NAMALWA (cell line): ENCODE data around the gene ARID1B.

Experiments
- DNase-seq: peaks from one replicate; pipeline ENCODE4 v3.0.0-alpha.2; 2015; ENCODE audit warnings: low spot score

ARID1B gene

DNA sequence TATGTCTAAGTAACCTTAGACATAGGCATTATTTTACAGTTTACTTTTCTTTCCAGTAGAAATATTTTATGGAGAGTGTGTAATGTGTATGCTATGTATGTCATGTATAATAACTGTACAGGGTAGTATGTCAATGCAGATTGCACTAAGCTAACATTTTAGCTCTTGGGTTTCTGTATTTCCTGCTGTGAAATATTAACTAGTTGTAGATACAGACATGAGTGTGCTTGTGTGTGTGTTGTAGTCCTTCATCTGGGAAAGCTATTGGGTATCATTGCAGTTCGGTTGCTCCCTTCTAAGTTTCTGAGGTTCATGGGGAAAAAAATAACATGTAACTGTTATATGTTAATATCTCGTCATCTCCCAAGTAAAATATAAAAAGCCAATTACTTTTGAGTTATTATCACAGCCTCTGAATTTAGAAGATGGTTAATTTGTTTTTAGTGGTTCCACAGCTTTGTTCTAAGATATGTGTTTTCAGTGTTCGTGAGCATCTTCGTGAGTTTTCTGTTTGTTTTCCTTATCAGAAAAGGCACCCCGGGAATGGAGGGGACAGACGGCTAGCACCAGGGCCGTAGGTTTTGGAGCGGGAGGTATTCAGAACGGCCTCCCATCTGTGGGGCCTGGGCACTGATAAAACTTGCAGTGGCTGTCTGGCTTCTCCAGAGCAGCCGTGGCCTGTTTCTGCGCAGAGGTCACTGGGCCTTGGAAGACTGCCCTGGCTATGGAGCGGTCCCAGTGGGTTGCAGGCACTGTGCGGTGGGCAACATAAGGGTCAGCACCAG is 215.0 kb downstream of the ARID1B start:
- no peak for DNase-seq

DNA sequence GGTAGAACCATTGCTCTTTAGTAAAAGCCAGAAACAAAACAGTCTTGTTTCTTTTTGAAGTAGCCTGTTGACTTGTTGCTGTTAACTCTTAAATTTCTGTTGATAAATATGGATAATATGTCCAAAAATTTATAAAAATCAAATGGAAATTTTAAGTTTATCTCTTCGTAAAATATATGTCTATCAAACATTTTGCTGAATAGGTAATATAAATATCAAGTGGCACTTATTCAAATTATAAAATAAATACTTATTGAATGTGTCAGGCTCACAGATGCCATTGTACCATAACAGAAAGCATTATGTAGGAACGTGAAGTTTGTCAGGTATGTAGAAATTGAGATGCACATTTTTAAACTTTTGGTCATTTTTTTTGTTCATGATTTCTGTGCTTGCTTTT is 216.5 kb downstream of the ARID1B start:
- DNase-seq: no peak

DNA sequence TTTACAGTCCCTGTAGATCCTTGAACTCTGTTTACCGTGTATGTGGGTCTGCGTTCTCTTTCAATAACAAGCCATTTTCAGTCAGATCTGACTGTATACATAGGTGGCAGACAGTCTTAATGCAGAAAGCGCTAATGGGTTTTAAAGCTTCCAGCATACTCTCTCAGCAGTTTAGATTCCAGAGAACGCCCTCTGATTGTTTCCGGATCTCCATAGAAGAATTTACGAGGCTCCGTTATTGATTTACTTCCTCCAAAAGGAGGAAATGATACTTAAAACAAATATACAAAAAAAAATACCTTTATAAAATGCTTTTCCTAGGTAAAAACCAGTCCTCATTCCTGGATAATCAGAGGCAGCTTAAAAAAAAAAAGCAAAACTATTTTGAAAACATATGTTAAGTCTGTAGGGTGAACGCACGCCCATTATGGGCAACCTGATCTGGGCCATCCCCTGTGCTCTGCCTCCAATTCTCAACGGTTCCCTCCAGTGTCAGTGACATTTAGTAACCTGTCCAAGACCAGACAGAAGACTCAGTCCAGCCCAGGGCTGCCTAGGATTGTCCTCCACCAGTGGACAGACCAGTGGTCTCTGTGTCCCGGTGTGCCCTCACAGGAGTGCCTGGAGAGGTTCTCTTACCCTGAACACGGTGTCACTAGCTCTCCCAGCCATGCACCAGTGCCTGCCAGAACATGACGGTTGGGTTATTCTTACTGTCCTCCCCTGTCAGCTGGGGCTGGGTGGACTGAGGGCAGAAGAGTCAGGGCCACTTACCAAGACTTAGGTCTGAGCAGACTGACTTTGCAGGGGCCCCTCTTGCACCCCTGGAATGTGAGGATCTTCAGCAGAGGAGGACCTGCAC is 217.3 kb downstream of the ARID1B start:
- no peak for DNase-seq

DNA sequence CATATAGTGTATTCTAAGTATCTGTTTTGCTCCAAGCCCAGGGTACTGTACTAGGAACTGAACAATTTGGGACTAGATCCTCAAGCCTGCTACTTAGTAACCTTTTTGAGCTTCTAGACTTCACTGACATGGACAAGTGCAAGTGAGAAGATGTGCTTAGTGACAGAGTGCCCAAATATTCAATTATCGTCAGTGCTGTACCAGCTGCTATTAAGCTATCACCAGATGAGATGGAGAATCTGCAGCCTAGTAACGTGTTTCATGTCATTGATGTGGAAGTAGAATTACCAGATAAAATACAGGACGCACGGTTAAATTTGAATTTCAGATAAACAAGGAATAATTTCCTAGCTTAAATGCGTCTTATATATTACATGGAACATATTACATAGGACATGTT is 218.3 kb downstream of the ARID1B start:
- DNase-seq: no peak

DNA sequence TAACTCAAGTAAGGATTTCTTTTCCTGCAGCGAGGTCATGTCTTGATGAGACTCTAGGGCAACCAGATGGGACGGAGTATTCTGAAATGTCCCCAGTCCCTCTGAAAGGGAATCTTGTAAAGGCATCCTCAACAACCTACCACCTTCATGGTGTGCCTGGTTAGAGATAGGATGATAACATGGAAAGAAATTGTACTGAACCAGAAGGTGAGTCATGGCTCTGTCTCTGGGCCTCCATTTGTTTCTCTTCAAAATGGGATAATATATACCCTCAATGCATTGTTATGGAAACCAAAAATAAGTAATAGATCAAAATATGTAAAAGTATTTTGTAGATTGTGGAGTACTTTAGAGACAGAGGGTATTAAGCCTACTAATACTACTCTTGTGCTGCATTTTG is 219.1 kb downstream of the ARID1B start:
- DNase-seq: no peak

DNA sequence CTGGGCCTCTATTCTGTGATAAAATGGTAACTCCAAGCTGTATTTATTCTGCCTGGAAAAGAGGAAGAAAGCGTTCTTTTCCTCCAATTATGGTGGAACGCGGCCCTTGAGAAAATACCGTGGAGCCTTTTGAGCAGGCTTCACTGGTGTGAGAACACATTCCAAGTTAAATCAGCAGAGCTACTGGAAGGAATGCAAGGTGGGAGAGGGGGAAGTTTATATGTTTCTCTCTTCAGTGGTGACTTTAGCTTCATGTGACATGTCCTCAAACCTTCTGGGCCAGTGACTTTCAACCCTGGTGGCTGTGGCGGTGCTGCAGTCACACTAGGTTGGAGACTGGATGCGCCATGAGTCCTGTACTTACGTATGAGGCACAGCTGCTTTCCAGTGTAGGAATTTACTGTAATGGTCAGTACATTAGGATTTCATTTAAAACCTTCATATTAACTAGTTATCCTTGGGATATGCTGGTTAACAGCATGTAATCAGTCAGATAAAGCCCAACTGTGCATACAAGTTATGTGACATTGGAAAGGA is 221.7 kb downstream of the ARID1B start:
- no peak for DNase-seq

DNA sequence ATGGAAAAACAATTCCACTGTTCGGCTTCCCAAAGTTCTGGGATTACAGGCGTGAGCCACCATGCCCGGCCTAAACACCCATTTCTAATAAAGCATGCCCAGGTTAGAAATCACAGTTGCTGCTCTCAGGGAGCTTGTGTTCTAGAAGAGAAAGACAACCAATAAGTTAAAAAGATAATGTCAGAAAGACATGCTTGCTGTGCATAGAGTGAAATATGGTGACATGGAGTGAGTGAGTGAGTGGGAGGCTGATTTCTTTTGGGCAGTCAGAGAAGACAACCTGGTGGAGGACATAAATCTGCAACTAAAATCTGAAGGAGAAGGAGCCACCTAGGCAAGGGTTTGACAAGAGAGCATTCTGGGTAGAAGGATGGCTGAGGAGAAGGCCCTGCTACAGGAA is 222.6 kb downstream of the ARID1B start:
- no peak for DNase-seq

DNA sequence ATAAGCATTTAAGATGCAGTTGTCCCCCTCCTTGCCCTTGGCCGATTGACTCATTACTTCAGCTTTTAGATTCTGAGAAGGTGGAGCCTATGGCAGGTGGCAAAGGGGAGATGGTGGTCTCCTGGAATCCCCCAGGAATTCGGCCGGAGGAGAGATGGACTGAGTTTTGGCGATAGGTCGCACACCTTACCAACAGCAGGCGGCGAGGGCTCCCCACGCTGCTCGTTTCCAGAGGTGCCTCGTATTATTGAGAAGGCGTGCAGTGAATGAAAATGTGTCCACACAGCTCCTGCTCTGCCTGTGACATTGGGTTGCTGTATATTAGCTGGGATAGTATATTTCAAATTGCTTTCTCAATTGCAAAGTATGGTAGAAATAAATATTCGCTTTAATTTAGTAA is 224.5 kb downstream of the ARID1B start:
- no peak for DNase-seq

DNA sequence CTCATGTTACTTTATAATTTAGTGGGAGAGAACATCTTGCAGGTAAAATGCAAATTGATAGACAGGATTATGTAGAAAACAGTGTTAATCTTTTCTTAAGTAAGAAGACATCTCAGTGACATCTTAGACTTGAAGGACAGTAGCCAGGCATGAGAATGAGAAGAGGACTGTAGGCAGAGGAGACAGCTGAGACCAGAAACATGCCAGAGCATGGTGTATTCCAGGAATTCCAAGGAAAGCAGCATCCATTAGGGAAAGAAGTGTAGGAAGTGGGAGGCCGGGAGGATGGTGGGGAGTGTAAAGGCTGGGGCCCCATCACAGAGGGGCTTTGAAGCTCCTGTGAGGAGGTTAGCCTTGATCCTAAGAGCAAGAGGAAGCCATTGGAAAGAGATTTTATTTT is 225.6 kb downstream of the ARID1B start:
- no peak for DNase-seq

DNA sequence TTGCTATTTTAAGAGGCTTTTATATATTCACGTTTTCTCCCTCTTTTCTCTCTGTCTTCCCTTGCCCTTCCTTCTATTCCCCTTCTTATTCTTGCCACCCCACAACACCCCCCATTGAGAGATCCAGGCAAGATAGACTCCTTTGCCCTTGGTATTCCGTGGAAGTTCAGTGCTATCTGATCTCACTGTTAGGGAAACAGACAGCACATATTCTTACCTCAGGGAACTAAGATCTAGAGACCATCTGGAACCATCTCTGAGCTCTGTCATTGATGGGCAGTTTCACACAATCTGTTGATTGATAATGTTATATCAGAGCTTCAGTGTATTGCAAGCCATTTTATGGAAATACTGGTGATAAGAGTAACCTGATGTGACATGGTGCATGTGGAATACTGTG is 228.8 kb downstream of the ARID1B start:
- DNase-seq: no peak

DNA sequence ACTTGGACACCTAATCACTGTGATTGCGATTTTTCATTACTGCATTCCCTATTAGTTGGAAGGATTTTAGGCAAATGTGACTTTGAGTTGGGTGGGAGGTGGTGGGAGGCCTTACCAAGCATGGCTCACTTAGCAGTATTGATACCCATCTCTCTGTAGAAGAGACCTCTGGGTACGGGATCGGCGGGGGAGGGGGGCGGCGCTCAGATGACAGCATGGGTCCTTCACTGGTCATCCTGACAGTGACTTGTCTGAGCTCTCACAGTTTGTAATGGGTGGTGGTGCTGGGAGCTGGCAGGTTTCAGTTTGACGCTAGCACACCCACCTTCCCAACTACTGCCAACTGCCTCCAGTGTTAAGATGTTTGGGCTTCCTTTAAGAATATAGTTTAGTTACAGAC is 231.4 kb downstream of the ARID1B start:
- no peak for DNase-seq

DNA sequence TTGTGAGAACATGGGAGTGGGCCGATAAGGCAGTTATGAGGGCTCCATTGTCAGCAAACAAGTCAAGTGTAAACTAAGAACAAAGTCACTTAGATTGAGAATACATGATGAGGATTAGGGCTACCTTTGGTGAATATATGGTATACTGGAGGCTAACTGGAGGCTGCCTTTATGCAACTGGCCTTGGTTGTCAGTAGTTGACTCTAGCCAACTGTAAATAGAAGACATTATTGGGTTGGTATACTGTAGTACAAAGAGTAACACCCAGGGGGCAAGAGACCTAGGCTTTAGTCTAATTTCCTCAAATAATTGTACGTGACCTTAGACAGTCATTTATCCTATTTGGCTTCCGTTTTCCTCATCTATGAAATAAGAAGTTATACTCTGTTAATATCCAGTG is 235.2 kb downstream of the ARID1B start:
- peak; percentile 37 for DNase-seq

DNA sequence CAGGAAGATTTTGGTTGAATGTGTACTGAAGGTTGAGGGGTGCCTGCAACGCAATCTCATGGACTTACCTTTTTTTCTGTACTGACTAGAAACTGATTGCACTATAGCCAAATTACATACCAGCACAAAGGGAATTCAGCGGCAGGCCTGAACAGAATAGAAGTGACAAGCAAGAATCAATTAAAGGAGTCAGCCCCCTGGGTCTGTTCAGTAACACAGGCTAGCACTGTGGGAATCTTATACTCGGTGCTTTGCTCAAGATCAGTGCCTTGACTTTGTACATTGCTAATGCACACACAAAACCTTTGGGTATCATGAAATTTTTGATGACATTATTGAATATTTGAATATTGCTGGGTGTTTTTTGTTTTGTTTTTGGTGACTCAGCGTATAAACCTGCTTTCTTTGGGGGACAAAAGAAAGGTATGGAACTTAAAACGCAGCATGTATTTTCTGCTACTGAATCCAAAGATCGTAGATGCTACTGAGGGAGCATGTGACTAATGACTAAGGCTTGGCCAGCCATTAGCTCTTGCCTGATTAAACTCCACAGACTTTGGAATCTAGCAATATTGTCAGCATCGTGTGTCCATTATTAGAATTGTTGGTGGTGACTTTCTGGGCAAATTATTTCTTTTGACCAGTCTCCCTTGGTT is 236.6 kb downstream of the ARID1B start:
- DNase-seq: no peak

DNA sequence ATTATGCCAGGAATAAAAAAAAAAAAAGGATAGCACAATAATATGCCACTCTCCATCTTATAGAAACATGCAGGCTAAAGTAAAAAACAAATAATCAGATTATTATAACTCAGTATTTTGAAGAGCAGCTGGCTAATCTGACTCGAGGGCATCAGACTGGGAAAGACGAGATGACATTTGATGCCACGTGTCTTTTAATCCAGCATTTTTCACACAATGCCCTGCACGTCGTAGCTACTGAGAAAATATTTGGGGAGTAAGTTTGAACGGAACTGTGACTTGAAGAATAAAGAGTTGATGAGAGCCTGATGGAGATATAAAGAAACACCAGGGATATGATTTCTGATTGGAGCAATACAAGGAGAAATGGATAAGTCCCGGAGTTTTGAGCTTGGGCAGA is 237.7 kb downstream of the ARID1B start:
- no peak for DNase-seq

DNA sequence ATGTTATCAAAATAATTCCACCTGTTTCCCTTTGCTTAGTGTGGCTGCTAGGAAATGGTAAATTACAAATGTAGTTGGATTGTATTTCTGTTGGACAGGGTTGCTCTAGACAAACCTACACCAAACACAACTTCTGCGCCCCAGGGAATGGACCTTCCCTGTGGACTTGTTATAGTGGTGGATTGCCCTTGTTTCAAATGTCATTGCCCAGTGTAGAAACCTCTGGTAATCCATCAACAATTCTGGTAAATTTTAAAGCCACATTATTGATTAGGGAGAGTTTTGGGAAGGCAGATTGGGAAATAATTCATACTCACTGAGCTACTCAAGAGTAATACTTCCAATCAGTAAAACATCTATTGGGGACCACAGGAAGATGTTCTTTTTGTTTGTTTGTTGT is 239.8 kb downstream of the ARID1B start:
- no peak for DNase-seq

DNA sequence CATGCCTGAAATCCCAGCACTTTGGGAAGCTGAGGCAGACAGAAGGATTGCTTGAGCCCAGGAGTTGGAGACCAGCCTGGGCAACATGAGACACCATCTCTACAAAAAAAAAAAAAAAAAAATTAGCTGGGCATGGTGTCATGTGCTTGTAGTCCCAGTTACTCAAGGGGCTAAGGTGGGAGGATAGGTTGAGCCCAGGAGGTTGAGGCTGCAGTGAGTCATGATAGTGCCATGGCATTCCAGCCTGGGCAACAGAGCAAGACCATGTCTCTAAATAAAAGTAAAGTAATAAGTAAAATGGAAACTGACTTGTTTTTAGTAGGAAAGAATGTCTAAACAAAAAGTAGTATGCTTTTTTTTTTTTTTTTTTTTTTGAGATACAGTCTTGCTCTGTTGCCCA is 240.7 kb downstream of the ARID1B start:
- DNase-seq: no peak

DNA sequence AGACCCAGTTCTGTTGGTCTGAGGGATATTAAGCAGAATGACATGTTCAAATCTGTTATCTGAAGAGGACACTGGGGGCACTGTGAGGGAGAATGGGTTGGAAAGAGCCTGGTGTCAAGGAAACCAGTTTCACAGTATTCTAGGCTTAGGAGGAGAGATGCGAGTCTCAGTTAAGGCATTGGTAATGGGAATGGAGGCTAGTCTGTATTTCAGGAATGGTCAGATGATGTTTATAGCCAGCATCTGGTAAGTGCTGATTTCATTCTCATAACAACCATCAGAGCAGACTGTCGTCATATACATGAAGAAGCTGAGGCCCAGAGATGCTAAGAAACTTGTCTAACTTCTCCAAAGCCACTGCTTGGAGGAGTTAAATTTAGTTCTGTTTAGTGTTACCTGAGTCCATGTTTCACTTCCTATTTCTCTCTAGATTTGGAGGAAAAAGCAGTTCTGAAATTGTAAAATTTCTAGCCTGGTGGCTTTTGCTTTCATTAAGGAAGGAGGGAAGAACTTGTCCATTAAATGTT is 242.0 kb downstream of the ARID1B start:
- DNase-seq: peak; percentile 64

DNA sequence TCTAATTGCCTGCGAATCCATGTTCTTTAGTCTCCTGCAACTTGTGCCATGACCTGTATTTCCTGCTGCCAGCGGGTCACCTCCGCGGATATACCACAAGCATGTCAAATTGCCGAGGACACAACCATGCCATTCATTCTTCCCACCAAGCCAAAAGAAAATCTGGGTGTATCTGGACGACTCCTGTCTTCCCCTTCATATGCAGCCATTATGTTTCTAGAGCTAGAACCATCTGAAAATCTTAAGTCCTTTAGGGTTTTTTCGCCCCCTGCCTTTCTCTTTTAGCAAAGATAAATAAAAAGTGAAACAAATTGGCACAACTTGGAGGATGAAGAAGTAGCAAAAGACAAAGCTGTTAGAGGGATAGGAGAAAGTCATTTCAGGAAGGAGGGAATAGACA is 242.6 kb downstream of the ARID1B start:
- peak; percentile 66 for DNase-seq

DNA sequence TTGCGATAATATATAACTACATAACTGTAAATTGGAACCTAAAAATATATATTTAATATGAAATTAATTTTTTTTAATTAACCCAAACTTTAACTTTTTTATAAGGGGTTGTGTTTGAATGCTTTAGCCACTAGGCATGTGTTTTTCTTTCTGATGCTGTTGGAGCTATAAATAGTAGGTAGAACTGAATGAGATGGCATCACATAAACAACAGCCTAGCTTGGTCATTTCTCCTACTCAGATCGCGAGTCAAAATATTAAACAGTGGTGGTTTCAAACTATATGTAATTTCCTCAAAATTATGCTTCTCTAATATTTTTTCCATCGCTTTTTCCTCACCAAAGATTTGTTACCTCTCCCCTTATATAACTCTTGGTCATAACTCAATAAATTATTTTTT is 243.2 kb downstream of the ARID1B start:
- peak; percentile 76 for DNase-seq

DNA sequence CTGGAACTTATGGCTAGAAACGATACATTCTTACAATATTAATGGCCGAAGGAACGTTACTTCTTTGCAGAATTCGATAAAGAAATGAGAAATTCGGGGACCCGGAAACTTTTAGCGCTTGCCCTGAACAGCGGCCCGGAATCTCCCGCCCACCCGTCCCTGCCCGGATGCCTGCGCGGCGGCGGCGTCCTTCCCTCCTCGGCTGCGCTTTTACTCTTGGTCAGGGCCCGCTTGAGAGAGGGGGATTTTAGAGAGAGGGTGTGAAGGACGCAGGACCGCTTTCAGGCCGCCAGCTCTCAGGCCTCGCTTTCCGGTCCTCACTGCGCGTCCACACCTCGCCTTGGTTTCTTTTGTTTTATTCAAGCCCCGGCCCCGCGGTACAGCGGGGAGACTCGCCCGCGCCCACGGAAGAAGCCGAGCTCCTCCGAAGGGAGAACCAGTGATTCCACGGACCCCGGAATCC is 243.7 kb downstream of the ARID1B start:
- peak; percentile 79 for DNase-seq

DNA sequence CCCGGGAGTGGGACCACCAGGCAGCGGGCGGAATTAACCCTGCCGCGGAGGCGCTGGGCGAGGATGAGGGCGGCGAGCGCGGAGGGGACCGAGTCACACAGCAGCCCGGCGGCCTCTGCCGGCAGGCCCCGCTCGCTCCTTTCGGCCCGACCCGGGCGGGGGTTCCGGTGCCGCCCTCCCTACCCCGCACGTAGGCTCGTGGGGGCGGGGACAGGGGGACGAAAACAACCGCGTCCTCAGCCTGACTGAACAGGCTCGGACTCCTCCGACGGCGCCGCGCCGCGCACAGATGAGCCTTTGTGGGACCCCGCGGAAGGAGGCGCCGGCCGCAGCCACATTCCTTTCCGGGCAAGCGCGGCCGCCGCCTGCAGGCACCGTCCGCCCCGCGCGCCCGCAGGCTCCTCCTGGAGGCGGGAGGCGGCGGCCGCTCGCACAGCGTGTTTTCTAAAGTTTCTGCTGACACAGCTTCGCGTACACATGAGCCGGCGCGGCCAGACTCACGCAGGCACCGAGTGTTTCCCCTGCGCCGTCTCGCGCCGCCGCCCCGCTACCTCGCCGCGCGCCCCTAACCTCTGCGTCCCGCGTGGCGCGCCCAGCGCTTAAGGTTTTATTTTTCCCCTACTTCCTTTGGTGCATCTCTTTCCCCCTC is 244.3 kb downstream of the ARID1B start:
- DNase-seq: peak; percentile 91
